Gastrocnemius medialis (tissue), 4 donors: ENCODE measurements around the gene TUSC2.

Source experiments
- POLR2A ChIP-seq, 2 donors: fragments of 450-650 bp; IDR thresholded peaks; one replicate each; pipeline ENCODE4 v1.6.1; 2017; ENCODE audit warnings: antibody characterized with exemption in 2 of 2, mild to moderate bottlenecking in 2 of 2, moderate library complexity in 2 of 2
- TF ChIP-seq, protein P1 (sequence below), 5 experiments: fragments of 450-650 bp in 3 of 5; fragments of 200-600 bp in 2 of 5; sonication (generic) in 2 of 5; IDR thresholded peaks in 4 of 5; conservative IDR thresholded peaks in 1 of 5; 1 replicate in 4 of 5; 2 replicates in 1 of 5; pipeline ENCODE4 v1.5.1; 2016 to 2019; ENCODE audit warnings: antibody characterized with exemption in 5 of 5, mild to moderate bottlenecking in 3 of 5, moderate library complexity in 3 of 5

DNA sequence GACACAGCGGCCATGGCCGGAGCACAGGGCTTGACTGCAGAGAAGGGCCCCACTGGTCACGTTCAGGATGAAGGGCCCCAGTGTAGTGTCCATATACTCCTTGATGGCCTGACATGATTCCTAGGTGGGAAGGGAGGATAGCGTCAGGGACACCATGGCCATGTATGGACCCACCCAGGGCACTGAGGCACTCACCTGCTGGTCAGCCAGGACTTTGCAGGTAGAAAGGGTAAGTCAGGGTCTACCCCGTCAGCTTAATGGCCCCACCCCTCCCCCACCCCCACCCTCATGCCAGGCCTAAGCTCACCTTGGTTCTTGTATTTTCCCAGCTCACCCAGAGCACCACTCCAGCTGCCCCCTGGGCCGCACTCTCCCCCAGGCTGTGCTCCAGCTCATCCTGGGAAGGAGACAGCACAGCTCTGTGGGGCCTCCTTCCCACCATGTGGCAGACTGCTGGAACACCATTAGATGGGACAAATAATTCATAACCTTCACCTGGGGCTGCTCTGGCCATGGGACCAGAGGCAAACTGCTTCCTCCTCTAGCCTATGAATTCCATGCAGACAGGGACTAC lies 27.3 kb downstream of the TUSC2 start:
- no peak for TF ChIP-seq POLR2A (IDR thresholded peaks at IDR 0.05)
- TF ChIP-seq, protein P1, sequence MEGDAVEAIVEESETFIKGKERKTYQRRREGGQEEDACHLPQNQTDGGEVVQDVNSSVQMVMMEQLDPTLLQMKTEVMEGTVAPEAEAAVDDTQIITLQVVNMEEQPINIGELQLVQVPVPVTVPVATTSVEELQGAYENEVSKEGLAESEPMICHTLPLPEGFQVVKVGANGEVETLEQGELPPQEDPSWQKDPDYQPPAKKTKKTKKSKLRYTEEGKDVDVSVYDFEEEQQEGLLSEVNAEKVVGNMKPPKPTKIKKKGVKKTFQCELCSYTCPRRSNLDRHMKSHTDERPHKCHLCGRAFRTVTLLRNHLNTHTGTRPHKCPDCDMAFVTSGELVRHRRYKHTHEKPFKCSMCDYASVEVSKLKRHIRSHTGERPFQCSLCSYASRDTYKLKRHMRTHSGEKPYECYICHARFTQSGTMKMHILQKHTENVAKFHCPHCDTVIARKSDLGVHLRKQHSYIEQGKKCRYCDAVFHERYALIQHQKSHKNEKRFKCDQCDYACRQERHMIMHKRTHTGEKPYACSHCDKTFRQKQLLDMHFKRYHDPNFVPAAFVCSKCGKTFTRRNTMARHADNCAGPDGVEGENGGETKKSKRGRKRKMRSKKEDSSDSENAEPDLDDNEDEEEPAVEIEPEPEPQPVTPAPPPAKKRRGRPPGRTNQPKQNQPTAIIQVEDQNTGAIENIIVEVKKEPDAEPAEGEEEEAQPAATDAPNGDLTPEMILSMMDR (IDR thresholded peaks at IDR 0.05 in 4 of 5, conservative IDR thresholded peaks at IDR 0.05 in 1 of 5) = peak in 1 of 5 experiments; percentile 15
